Activated naive CD4-positive, alpha-beta T cell treated with anti-CD3 and anti-CD28 coated beads, Interleukin-2, amount 50 U/mL, for 72 hours (primary cell): ENCODE data around the gene PCDH9. TPM values are rescaled to one million over a fixed set of nuclear protein-coding genes. Genes with fewer than 3 reads are reported as not detected.

ENCODE experiments used
- ATAC-seq, 2 donors: fragments of 150-1000 bp; cut with Tn5 transposase; 2 replicates each; pipeline ENCODE4 v1.10.0; 2021; ENCODE audit warnings: mild to moderate bottlenecking in 2 of 2, moderate library complexity in 2 of 2
- DNase-seq, 2 donors: peaks; one replicate each; pipeline ENCODE4 v3.0.0; 2021 to 2022; ENCODE audit warnings: low spot score in 2 of 2
- H3K27ac Mint-ChIP-seq, 2 donors: one replicate each; pipeline ENCODE4 v1.8.0; 2022; ENCODE audit warnings: mild to moderate bottlenecking in 2 of 2, mixed read lengths in 2 of 2
- H3K36me3 Mint-ChIP-seq, 2 donors: one replicate each; pipeline ENCODE4 v1.8.0; 2022; ENCODE audit warnings: mixed read lengths in 2 of 2
- H3K9me3 Mint-ChIP-seq, 2 donors: one replicate each; pipeline ENCODE4 v1.8.0; 2022; ENCODE audit warnings: mixed read lengths in 2 of 2
- total RNA-seq, 2 donors: library from RNA; stranded (reverse); gene quantifications; one replicate each; pipeline ENCODE4 v1.2.3, GENCODE V29; 2022

PCDH9 gene
- total RNA-seq, 2 donors from 2014 or later, result 0.16 to 0.48 TPM

GRCh38 chr13:66405908-66406802 lies 824.0 kb downstream of the PCDH9 start:
- Mint-ChIP-seq H3K9me3 (peaks cover 0 to 10% of the 10 kb centered on the region in 2 donors), H3K36me3 (no peaks in the 10 kb centered on the region), H3K27ac (no peak overlapping the region)
- no peak for DNase-seq
- ATAC-seq, result no peak

GRCh38 chr13:66402546-66402945 lies 827.6 kb downstream of the PCDH9 start:
- Mint-ChIP-seq H3K9me3 (peaks cover 0 to 7% of the 10 kb centered on the region in 2 donors), H3K36me3 (no peaks in the 10 kb centered on the region), H3K27ac (no peak overlapping the region)
- no peak for DNase-seq
- ATAC-seq, result no peak

GRCh38 chr13:66402066-66402465 lies 828.1 kb downstream of the PCDH9 start:
- Mint-ChIP-seq H3K27ac (no peak overlapping the region), H3K36me3 (no peaks in the 10 kb centered on the region), H3K9me3 (peaks cover 0 to 7% of the 10 kb centered on the region in 2 donors)
- no peak for DNase-seq
- ATAC-seq, result no peak

- H3K27ac Mint-ChIP-seq, result no peak overlapping the region
- H3K9me3 Mint-ChIP-seq, result peaks cover 0 to 7% of the 10 kb centered on the region in 2 donors
- DNase-seq (no peak), ATAC-seq (no peak)
- H3K36me3 Mint-ChIP-seq, result no peaks in the 10 kb centered on the region
Measured at GRCh38 chr13:66400292-66400691, 829.8 kb downstream of the PCDH9 start.

GRCh38 chr13:66399873-66400272 lies 830.3 kb downstream of the PCDH9 start:
- DNase-seq (no peak), ATAC-seq (no peak)
- Mint-ChIP-seq H3K27ac (no peak overlapping the region), H3K9me3 (peaks cover 0 to 7% of the 10 kb centered on the region in 2 donors), H3K36me3 (no peaks in the 10 kb centered on the region)

- ATAC-seq (no peak), DNase-seq (no peak)
- no peaks in the 10 kb centered on the region for H3K9me3 Mint-ChIP-seq
- H3K27ac Mint-ChIP-seq, result no peak overlapping the region
- no peaks in the 10 kb centered on the region for H3K36me3 Mint-ChIP-seq
Measured at GRCh38 chr13:66397133-66397532, 833.0 kb downstream of the PCDH9 start.

- H3K9me3 Mint-ChIP-seq, result no peaks in the 10 kb centered on the region
- H3K27ac Mint-ChIP-seq, result no peak overlapping the region
- no peak for DNase-seq
- ATAC-seq, result no peak
- no peaks in the 10 kb centered on the region for H3K36me3 Mint-ChIP-seq
Measured at GRCh38 chr13:66391322-66391721, 838.8 kb downstream of the PCDH9 start.

- no peak overlapping the region for H3K27ac Mint-ChIP-seq
Measured at GRCh38 chr13:66378894-66379293, 851.2 kb downstream of the PCDH9 start.

GRCh38 chr13:66377569-66377968 lies 852.6 kb downstream of the PCDH9 start:
- DNase-seq (no peak), ATAC-seq (no peak)
- Mint-ChIP-seq H3K27ac (no peak overlapping the region), H3K9me3 (no peaks in the 10 kb centered on the region), H3K36me3 (no peaks in the 10 kb centered on the region)

More at GRCh38 chr13:66378894-66379293, 851.2 kb downstream of the PCDH9 start:
- no peaks in the 10 kb centered on the region for H3K9me3 Mint-ChIP-seq
- no peaks in the 10 kb centered on the region for H3K36me3 Mint-ChIP-seq
- ATAC-seq (no peak), DNase-seq (no peak)

- Mint-ChIP-seq H3K9me3 (no peaks in the 10 kb centered on the region), H3K36me3 (no peaks in the 10 kb centered on the region), H3K27ac (no peak overlapping the region)
- DNase-seq, result no peak
- no peak for ATAC-seq
Measured at GRCh38 chr13:66375756-66376155, 854.4 kb downstream of the PCDH9 start.

- DNase-seq (no peak), ATAC-seq (no peak)
- H3K36me3 Mint-ChIP-seq, result no peaks in the 10 kb centered on the region
- no peaks in the 10 kb centered on the region for H3K9me3 Mint-ChIP-seq
- H3K27ac Mint-ChIP-seq, result no peak overlapping the region
Measured at GRCh38 chr13:66369666-66370065, 860.5 kb downstream of the PCDH9 start.

GRCh38 chr13:66367356-66367755 lies 862.8 kb downstream of the PCDH9 start:
- ATAC-seq, result no peak
- peaks cover 0 to 3% of the 10 kb centered on the region in 2 donors for H3K9me3 Mint-ChIP-seq
- no peak overlapping the region for H3K27ac Mint-ChIP-seq
- no peak for DNase-seq
- no peaks in the 10 kb centered on the region for H3K36me3 Mint-ChIP-seq

- Mint-ChIP-seq H3K9me3 (peaks cover 0 to 3% of the 10 kb centered on the region in 2 donors), H3K36me3 (no peaks in the 10 kb centered on the region), H3K27ac (no peak overlapping the region)
- DNase-seq, result no peak
- no peak for ATAC-seq
Measured at GRCh38 chr13:66365101-66365500, 865.0 kb downstream of the PCDH9 start.

- ATAC-seq, result no peak
- Mint-ChIP-seq H3K9me3 (peaks cover 0 to 3% of the 10 kb centered on the region in 2 donors), H3K27ac (no peak overlapping the region), H3K36me3 (no peaks in the 10 kb centered on the region)
- no peak for DNase-seq
Measured at GRCh38 chr13:66364346-66364745, 865.8 kb downstream of the PCDH9 start.

- Mint-ChIP-seq H3K36me3 (no peaks in the 10 kb centered on the region), H3K27ac (no peak overlapping the region), H3K9me3 (peaks cover 0 to 3% of the 10 kb centered on the region in 2 donors)
- no peak for ATAC-seq
- no peak for DNase-seq
Measured at GRCh38 chr13:66362485-66362884, 867.7 kb downstream of the PCDH9 start.

- no peak for DNase-seq
- peaks cover 0 to 3% of the 10 kb centered on the region in 2 donors for H3K9me3 Mint-ChIP-seq
- H3K27ac Mint-ChIP-seq, result no peak overlapping the region
- ATAC-seq, result no peak
- H3K36me3 Mint-ChIP-seq, result no peaks in the 10 kb centered on the region
Measured at GRCh38 chr13:66359910-66360552, 870.1 kb downstream of the PCDH9 start.

- Mint-ChIP-seq H3K36me3 (no peaks in the 10 kb centered on the region), H3K9me3 (peaks cover 0 to 3% of the 10 kb centered on the region in 2 donors), H3K27ac (no peak overlapping the region)
- no peak for ATAC-seq
- DNase-seq, result no peak
Measured at GRCh38 chr13:66359393-66359792, 870.7 kb downstream of the PCDH9 start.
